H1 (cell line): Measurements from ENCODE around the gene ANKFY1. TPM values are rescaled to one million over a fixed set of nuclear protein-coding genes. Genes with fewer than 3 reads are reported as not detected.

Source experiments
- HDAC2 ChIP-seq, 2 experiments: fragments of 300-600 bp in 1 of 2; sonication (generic) in 1 of 2; IDR thresholded peaks; 2 replicates each; pipeline ENCODE4 v1.6.1; 2011 to 2012; ENCODE audit warnings: low read depth in 2 of 2, low read length in 2 of 2, mild to moderate bottlenecking in 2 of 2, moderate library complexity in 2 of 2, borderline replicate concordance in 1 of 2, inconsistent platforms in 1 of 2
- SIN3A ChIP-seq, 2 experiments: IDR thresholded peaks in 1 of 2; conservative IDR thresholded peaks in 1 of 2; 2 replicates each; pipeline ENCODE4 v1.6.1; 2011 to 2012; ENCODE audit warnings: low read length in 2 of 2, improper control_type of control experiment in 1 of 2, low read depth in 1 of 2, mild to moderate bottlenecking in 1 of 2
- polyA plus RNA-seq, 7 experiments: library from polyadenylated mRNA; depleted of rRNA in 3 of 7; stranded (reverse) in 5 of 7; unstranded in 2 of 7; fragments of >200 nt in 5 of 7; fragments of 200-250 nt in 2 of 7; gene quantifications; 1 replicate in 5 of 7; 2 replicates in 1 of 7; 4 replicates in 1 of 7; pipeline versions ENCODE4 v1.2.1 to v1.2.3, GENCODE V29; 2011 to 2013; ENCODE audit warnings: missing spikeins in 2 of 7, mixed read lengths in 2 of 7
- total RNA-seq: library from RNA; stranded (reverse); fragmentation: NEBNext Ultra II Directional; extraction: Animal tissue kit (Norgen Biotek cat#: 25700); gene quantifications from 2 replicates; pipeline ENCODE4 v1.2.1, GENCODE V29; 2021

ANKFY1 gene
- total and polyA plus RNA-seq, 2 of the 8 experiments (the other 6 are each of a cell fraction or from before 2014, with no cell fraction given): 28.3 to 45.3 TPM

- no peak for TF ChIP-seq SIN3A (conservative IDR thresholded peaks at IDR 0.05 in 1 of 2, IDR thresholded peaks at IDR 0.05 in 1 of 2; ENCODE audit: low read depth in 1 of 2, low read length in 2 of 2)
- no peak for TF ChIP-seq HDAC2 (IDR thresholded peaks at IDR 0.05; ENCODE audit: borderline replicate concordance in 1 of 2, low read depth in 2 of 2, low read length in 2 of 2)
These were observed 46.7 kb upstream of the ANKFY1 start (continued) for GRCh38 chr17:4310354-4311060.
